CD4-positive, alpha-beta memory T cell (primary cell): ENCODE measurements around the gene SLC35F4. TPM values are rescaled to one million over a fixed set of nuclear protein-coding genes. Genes with fewer than 3 reads are reported as not detected.

Source experiments
- CTCF ChIA-PET: fragments of 350-600 bp; sonication (Branson Sonifier 250); formaldehyde crosslinking; loops from one replicate; lab custom pipeline; 2021; ENCODE audit warnings: inconsistent platforms; ENCODE audit not compliant: partially characterized antibody; lab: Charles Lee
- POLR2A ChIA-PET: fragments of 350-600 bp; sonication (Branson Sonifier 250); formaldehyde crosslinking; loops from one replicate; lab custom pipeline; 2021; ENCODE audit not compliant: partially characterized antibody; lab: Charles Lee
- DNase-seq, 5 donors: peaks; one replicate each; pipeline versions ENCODE4 v3.0.0 to v3.0.0-alpha.2; 2020 to 2022; ENCODE audit warnings: mixed read lengths in 1 of 5
- H3K27ac ChIP-seq: one replicate; pipeline ENCODE4 v1.7.0; 2013; ENCODE audit warnings: low read depth, low read length
- H3K27me3 ChIP-seq: 2 replicates; pipeline ENCODE4 v1.7.0; 2013; ENCODE audit warnings: mild to moderate bottlenecking, low read length, moderate library complexity; ENCODE audit not compliant: insufficient read depth
- H3K36me3 ChIP-seq: 2 replicates; pipeline ENCODE4 v1.7.0; 2013; ENCODE audit warnings: mild to moderate bottlenecking, low read length, moderate library complexity; ENCODE audit not compliant: insufficient read depth
- H3K4me1 ChIP-seq: 2 replicates; pipeline ENCODE4 v1.7.0; 2013; ENCODE audit warnings: mild to moderate bottlenecking, low read length, moderate library complexity; ENCODE audit not compliant: insufficient read depth
- H3K4me3 ChIP-seq, 2 donors: one replicate each; pipeline ENCODE4 v1.7.0; 2013; ENCODE audit warnings: low read length in 2 of 2, mild to moderate bottlenecking in 1 of 2
- H3K9me3 ChIP-seq, 2 donors: one replicate each; pipeline ENCODE4 v1.7.0; 2013; ENCODE audit warnings: low read length in 2 of 2, control low read depth in 1 of 2; ENCODE audit not compliant: control insufficient read depth in 1 of 2
- H3K27ac Mint-ChIP-seq, 7 donors: one replicate each; pipeline ENCODE4 v1.8.0; 2020 to 2021; ENCODE audit warnings: mixed read lengths in 7 of 7, mild to moderate bottlenecking in 6 of 7, inconsistent platforms in 3 of 7, moderate library complexity in 3 of 7
- H3K27me3 Mint-ChIP-seq, 2 donors: one replicate each; pipeline ENCODE4 v1.8.0; 2020 to 2021; ENCODE audit warnings: mixed read lengths in 2 of 2
- H3K36me3 Mint-ChIP-seq, 2 donors: one replicate each; pipeline ENCODE4 v1.8.0; 2020 to 2021; ENCODE audit warnings: mixed read lengths in 2 of 2, inconsistent platforms in 1 of 2, mild to moderate bottlenecking in 1 of 2
- H3K4me1 Mint-ChIP-seq, 4 donors: one replicate each; pipeline ENCODE4 v1.8.0; 2020 to 2021; ENCODE audit warnings: mixed read lengths in 4 of 4, mild to moderate bottlenecking in 1 of 4
- H3K4me3 Mint-ChIP-seq, 8 donors: one replicate each; pipeline ENCODE4 v1.8.0; 2020 to 2021; ENCODE audit warnings: mixed read lengths in 8 of 8, mild to moderate bottlenecking in 7 of 8, moderate library complexity in 6 of 8, inconsistent platforms in 3 of 8
- H3K9me3 Mint-ChIP-seq, 8 donors: one replicate each; pipeline ENCODE4 v1.8.0; 2020 to 2021; ENCODE audit warnings: mixed read lengths in 8 of 8, mild to moderate bottlenecking in 5 of 8, inconsistent platforms in 3 of 8, moderate library complexity in 1 of 8
- intact Hi-C: fragments of 100-400 bp; cut with micrococcal nuclease; formaldehyde crosslinking; loops from one replicate; pipeline ENCODE4 v1.15.1; 2023
- polyA plus RNA-seq, 2 donors: library from polyadenylated mRNA; unstranded; fragments of 300-500 nt; fragmentation: Illumina TruSeq; gene quantifications; one replicate each; pipeline ENCODE4 v1.2.3, GENCODE V29; 2021
- total RNA-seq, 2 experiments: library from RNA; stranded (reverse); gene quantifications; one replicate each; pipeline ENCODE4 v1.2.3, GENCODE V29; 2021

The SLC35F4 gene
- total RNA-seq = not detected
- not detected for polyA plus RNA-seq

- intact Hi-C loops = no loop called here
- Histone ChIP-seq H3K36me3 (no peaks in the 10 kb centered on the region), H3K4me3 (no peak within 1 kb of the TSS), H3K27me3 (no peaks in the 10 kb centered on the region), H3K9me3 (no peaks in the 10 kb centered on the region), H3K27ac (no peak within 1 kb of the TSS), H3K4me1 (no peaks in the 10 kb centered on the region)
- H3K27me3 Mint-ChIP-seq = peaks cover 8 to 18% of the 10 kb centered on the region in 2 donors
- peaks cover 0 to 4% (median 0%) of the 10 kb centered on the region in 8 donors for H3K9me3 Mint-ChIP-seq
- no peak for DNase-seq
- ChIA-PET POLR2A (no interaction called here), CTCF (no interaction called here)
- no peaks in the 10 kb centered on the region for H3K4me1 Mint-ChIP-seq
- H3K27ac Mint-ChIP-seq = no peak within 1 kb of the TSS
- H3K4me3 Mint-ChIP-seq = no peak within 1 kb of the TSS
- H3K36me3 Mint-ChIP-seq = no peaks in the 10 kb centered on the region
These were observed at the start of gene SLC35F4 for GRCh38 chr14:57865403-57866198. SLC35F4 (minus strand) TSS chr14:57866092.

GRCh38 chr14:57909626-57910025 lies 43.7 kb upstream of the SLC35F4 start:
- no peak overlapping the region for H3K27ac ChIP-seq
- no peak overlapping the region for H3K27ac Mint-ChIP-seq
- H3K9me3 Mint-ChIP-seq = peaks cover 0 to 8% (median 2%) of the 10 kb centered on the region in 8 donors
- no peaks in the 10 kb centered on the region for H3K9me3 ChIP-seq
- no peak for DNase-seq
- H3K36me3 ChIP-seq = no peaks in the 10 kb centered on the region
- no peak overlapping the region for H3K4me3 ChIP-seq
- H3K27me3 Mint-ChIP-seq = peaks cover 2 to 6% of the 10 kb centered on the region in 2 donors
- H3K36me3 Mint-ChIP-seq = no peaks in the 10 kb centered on the region
- H3K27me3 ChIP-seq = no peaks in the 10 kb centered on the region
- ChIA-PET POLR2A (no interaction called here), CTCF (no interaction called here)
- intact Hi-C loops = no loop called here
- no peaks in the 10 kb centered on the region for H3K4me1 Mint-ChIP-seq
- no peaks in the 10 kb centered on the region for H3K4me1 ChIP-seq
- H3K4me3 Mint-ChIP-seq = no peak overlapping the region

- no peak overlapping the region for H3K4me3 ChIP-seq
- H3K27me3 ChIP-seq = no peaks in the 10 kb centered on the region
- H3K9me3 ChIP-seq = no peaks in the 10 kb centered on the region
- Mint-ChIP-seq H3K36me3 (no peaks in the 10 kb centered on the region), H3K27me3 (peaks cover 0 to 2% of the 10 kb centered on the region in 2 donors), H3K27ac (no peak overlapping the region), H3K9me3 (peaks cover 0 to 4% (median under 1%) of the 10 kb centered on the region in 8 donors), H3K4me1 (no peaks in the 10 kb centered on the region), H3K4me3 (no peak overlapping the region)
- no peaks in the 10 kb centered on the region for H3K36me3 ChIP-seq
- H3K27ac ChIP-seq = no peak overlapping the region
- ChIA-PET CTCF (no interaction called here), POLR2A (no interaction called here)
- H3K4me1 ChIP-seq = no peaks in the 10 kb centered on the region
- intact Hi-C loops = no loop called here
- no peak for DNase-seq
These were observed 38.1 kb upstream of the SLC35F4 start for GRCh38 chr14:57903954-57904353.

GRCh38 chr14:57898837-57899572 lies 33.1 kb upstream of the SLC35F4 start:
- H3K4me1 ChIP-seq = no peaks in the 10 kb centered on the region
- no peaks in the 10 kb centered on the region for H3K36me3 ChIP-seq
- no peaks in the 10 kb centered on the region for H3K9me3 ChIP-seq
- no peak overlapping the region for H3K4me3 Mint-ChIP-seq
- H3K4me1 Mint-ChIP-seq = no peaks in the 10 kb centered on the region
- H3K27me3 Mint-ChIP-seq = peaks cover 0 to 2% of the 10 kb centered on the region in 2 donors
- intact Hi-C loops = no loop called here
- no peaks in the 10 kb centered on the region for H3K36me3 Mint-ChIP-seq
- H3K27ac Mint-ChIP-seq = no peak overlapping the region
- peaks cover 0 to 3% (median 0%) of the 10 kb centered on the region in 8 donors for H3K9me3 Mint-ChIP-seq
- DNase-seq = no peak
- no peak overlapping the region for H3K27ac ChIP-seq
- H3K27me3 ChIP-seq = no peaks in the 10 kb centered on the region
- no peak overlapping the region for H3K4me3 ChIP-seq
- ChIA-PET POLR2A (no interaction called here), CTCF (no interaction called here)

- Histone ChIP-seq H3K27me3 (no peaks in the 10 kb centered on the region), H3K4me1 (no peaks in the 10 kb centered on the region), H3K9me3 (no peaks in the 10 kb centered on the region), H3K4me3 (no peak overlapping the region), H3K36me3 (no peaks in the 10 kb centered on the region), H3K27ac (no peak overlapping the region)
- Mint-ChIP-seq H3K9me3 (peaks cover 0 to 3% (median 0%) of the 10 kb centered on the region in 8 donors), H3K36me3 (no peaks in the 10 kb centered on the region), H3K27me3 (peaks cover 0 to 2% of the 10 kb centered on the region in 2 donors), H3K4me1 (no peaks in the 10 kb centered on the region), H3K27ac (no peak overlapping the region), H3K4me3 (no peak overlapping the region)
- no peak for DNase-seq
- CTCF ChIA-PET = no interaction called here
- POLR2A ChIA-PET = no interaction called here
- intact Hi-C loops = no loop called here
These were observed 31.4 kb upstream of the SLC35F4 start for GRCh38 chr14:57897144-57897748.

GRCh38 chr14:57889245-57889644 lies 23.4 kb upstream of the SLC35F4 start:
- POLR2A ChIA-PET = no interaction called here
- Histone ChIP-seq H3K27me3 (no peaks in the 10 kb centered on the region), H3K9me3 (no peaks in the 10 kb centered on the region), H3K4me3 (no peak overlapping the region), H3K27ac (no peak overlapping the region), H3K4me1 (no peaks in the 10 kb centered on the region), H3K36me3 (no peaks in the 10 kb centered on the region)
- intact Hi-C loops = no loop called here
- Mint-ChIP-seq H3K36me3 (no peaks in the 10 kb centered on the region), H3K4me3 (no peak overlapping the region), H3K27me3 (no peaks in the 10 kb centered on the region), H3K9me3 (peaks cover 0 to 2% (median 0%) of the 10 kb centered on the region in 8 donors), H3K4me1 (no peaks in the 10 kb centered on the region), H3K27ac (no peak overlapping the region)
- no peak for DNase-seq
- CTCF ChIA-PET = no interaction called here

- Mint-ChIP-seq H3K4me1 (no peaks in the 10 kb centered on the region), H3K36me3 (no peaks in the 10 kb centered on the region), H3K27me3 (peaks cover 2 to 3% of the 10 kb centered on the region in 2 donors), H3K4me3 (no peak overlapping the region), H3K9me3 (peaks cover 0 to 6% (median 2%) of the 10 kb centered on the region in 8 donors), H3K27ac (no peak overlapping the region)
- Histone ChIP-seq H3K4me3 (no peak overlapping the region), H3K27me3 (no peaks in the 10 kb centered on the region), H3K27ac (no peak overlapping the region), H3K4me1 (no peaks in the 10 kb centered on the region), H3K9me3 (no peaks in the 10 kb centered on the region), H3K36me3 (no peaks in the 10 kb centered on the region)
- ChIA-PET CTCF (interaction anchor here (1.0 kb wide), 1 partner anchor 9 kb away, joined by 3 read pairs; no protein-coding TSS in a partner anchor), POLR2A (no interaction called here)
- intact Hi-C loops = no loop called here
- no peak for DNase-seq
These were observed 18.3 kb upstream of the SLC35F4 start for GRCh38 chr14:57884175-57884574.
